NCI-H748 (cell line): Measurements from ENCODE around the gene SNRPB2.
A peak's percentile ranks its signal among the peaks of the same experiment; 100 is the strongest.

ENCODE experiments used
- DNase-seq: peaks from one replicate; lab custom pipeline; 2025; ENCODE audit not compliant: unreplicated experiment; lab: John Stamatoyannopoulos, UW

The SNRPB2 gene

GRCh38 chr20:16729565-16730460 lies at the start of gene SNRPB2:
SNRPB2 (plus strand) TSS chr20:16730026; CDS start chr20:16731703, 1,677 bp downstream.
- DNase-seq: peak; percentile 99

GRCh38 chr20:16684416-16684815 lies 45.4 kb upstream of the SNRPB2 start:
- DNase-seq: no peak

- no peak for DNase-seq
These were observed 39.9 kb upstream of the SNRPB2 start for GRCh38 chr20:16689906-16690305.

DNA sequence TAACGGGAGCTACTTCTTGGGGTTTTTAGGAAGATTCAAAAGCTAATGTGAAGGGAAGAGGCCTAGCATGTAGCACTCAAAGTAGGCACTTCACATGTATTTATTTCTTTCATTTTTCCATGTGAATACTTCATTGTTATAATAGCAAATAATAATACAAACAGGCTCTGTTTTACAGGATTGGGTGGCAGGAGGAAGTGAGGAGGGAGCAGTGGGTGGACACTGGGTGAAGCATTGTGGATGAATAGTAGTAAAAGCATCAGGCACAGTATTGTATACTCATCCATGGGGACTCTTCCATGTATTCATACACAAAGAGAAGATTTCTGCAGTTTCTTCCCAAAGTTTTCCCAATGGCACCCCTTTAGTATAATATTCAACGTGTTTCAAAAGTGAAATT lies 38.4 kb upstream of the SNRPB2 start:
- DNase-seq: no peak

DNA sequence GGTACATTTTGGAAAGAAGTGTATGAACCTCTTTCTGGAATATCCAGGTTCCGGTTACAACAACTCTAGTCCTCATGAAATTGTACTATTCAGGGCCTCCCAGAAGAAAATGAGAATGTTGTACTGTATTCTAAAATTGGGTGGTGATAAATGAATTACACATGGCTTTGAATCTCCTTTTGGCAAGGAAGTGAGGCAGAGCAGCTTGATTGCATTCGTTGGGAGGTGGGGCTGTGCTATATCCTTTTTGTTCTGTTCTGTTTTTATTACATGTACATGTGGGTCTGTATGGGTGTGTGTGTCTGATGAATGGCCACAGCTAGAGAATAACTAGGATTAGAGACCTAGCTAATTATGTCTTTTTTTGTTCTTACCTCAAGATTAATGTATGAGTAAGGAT lies 37.8 kb upstream of the SNRPB2 start:
- DNase-seq: no peak

- no peak for DNase-seq
These were observed 37.4 kb upstream of the SNRPB2 start for GRCh38 chr20:16692442-16692841.

DNA sequence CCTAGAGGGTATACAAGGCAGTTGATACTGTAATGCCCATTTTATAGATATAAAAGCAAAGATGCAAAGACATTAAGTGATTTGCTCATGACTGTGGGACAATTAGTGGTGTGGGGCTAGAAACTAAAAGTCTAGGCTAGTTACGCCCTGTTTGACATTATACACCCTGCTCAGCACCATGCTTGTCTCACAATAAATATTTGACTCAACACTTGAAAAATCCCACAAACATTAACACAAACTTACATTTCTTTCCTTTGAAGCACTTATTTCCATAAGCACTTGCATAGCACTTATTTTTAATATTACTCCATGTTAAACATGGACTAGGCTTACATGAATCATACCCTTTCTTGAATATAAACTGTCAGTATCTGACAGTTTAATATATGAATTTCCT lies 36.5 kb upstream of the SNRPB2 start:
- no peak for DNase-seq

- DNase-seq: no peak
These were observed 35.7 kb upstream of the SNRPB2 start for GRCh38 chr20:16694161-16694560.

- no peak for DNase-seq
These were observed 34.2 kb upstream of the SNRPB2 start for GRCh38 chr20:16695628-16696027.

DNA sequence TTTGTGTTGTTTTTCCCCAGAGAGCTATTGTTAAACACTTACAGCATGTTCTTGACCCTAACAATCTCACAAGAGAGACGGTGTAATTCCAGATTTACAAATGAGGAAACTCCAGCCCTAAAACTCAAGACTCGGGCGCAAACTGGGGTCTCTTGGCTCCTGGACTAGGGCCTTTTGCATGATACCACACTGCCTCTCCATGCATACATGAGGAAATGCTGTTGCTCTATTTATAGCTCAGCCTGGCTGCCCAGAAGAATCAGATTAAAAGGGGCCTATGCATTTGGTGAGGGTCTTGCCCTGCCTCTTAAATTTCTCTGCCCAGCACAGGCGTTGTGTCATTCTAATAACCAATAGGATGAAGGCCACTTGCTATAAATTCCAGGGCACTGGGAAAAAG lies 30.5 kb upstream of the SNRPB2 start:
- no peak for DNase-seq

- DNase-seq: peak; percentile 29
These were observed 28.5 kb upstream of the SNRPB2 start for GRCh38 chr20:16701296-16701695.

DNA sequence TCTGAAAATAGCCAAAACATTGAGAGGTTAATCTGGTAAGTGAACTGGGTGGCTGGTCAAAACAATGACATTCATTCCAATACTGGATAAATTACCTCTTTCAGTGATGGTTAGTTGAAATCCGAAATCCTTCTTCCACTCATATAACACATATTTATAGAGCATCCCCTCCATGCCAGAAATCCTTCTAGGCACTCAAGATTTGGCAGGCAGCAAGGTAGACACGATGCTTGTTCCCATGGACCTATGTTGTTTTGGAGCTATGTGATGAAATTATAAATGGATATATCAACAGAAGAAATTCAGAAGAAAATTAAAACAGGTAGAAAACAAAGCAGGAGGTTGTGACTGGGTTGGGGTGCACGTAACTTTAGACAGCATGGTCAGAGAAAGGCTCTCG lies 26.3 kb upstream of the SNRPB2 start:
- DNase-seq: no peak

GRCh38 chr20:16707674-16708073 lies 22.2 kb upstream of the SNRPB2 start:
- no peak for DNase-seq

GRCh38 chr20:16708602-16709001 lies 21.2 kb upstream of the SNRPB2 start:
- no peak for DNase-seq

DNA sequence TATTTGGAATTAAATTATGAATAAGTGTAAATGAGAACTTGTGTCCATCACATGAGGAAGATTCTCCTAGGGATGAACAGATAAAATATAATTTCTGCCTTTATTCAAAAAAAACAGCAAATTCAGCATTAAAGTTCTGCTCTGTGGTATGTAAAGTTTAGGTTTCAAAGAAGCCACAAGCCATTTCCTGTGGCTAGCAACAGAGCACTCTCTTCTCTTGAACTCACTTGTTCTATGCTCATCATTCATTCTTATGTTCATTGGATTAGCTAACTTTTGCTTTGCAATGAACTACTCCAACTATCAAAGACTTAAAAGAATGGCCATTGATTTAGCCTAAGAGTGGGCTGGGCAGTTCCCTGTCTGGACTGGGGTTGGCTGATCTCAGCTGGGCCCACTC lies 20.8 kb upstream of the SNRPB2 start:
- DNase-seq: no peak

GRCh38 chr20:16710781-16711180 lies 19.0 kb upstream of the SNRPB2 start:
- DNase-seq: no peak

DNA sequence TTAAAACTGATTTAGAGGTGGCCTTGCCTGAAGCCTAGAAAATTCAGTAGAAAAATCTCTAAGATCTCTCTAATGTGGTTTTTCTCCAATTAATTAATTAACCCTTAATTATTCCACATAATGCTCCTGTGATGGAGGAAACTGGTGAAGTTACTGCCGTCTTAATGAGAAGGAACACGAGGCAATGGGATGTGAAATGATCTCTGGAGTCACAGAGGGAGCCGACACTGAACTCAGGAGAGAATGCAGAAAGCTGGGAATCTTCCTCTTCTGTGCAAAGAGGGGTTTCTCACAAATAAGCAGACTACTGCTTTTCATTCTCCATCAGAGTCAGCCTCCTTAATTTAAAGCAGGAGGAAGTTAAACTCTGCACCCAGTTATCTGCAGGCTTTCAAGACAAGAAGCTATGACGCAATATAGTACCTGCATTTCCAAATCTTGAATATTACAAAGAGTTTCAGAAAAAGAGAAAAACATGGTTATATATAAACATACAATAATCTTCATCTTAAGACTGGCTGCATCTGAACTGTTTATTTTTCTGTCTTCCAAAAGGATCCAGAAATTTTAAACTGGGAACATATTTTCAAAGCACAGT lies 18.1 kb upstream of the SNRPB2 start:
- no peak for DNase-seq

- peak; percentile 16 for DNase-seq
These were observed 17.3 kb upstream of the SNRPB2 start for GRCh38 chr20:16712511-16712947.

GRCh38 chr20:16713066-16713465 lies 16.8 kb upstream of the SNRPB2 start:
- no peak for DNase-seq

DNA sequence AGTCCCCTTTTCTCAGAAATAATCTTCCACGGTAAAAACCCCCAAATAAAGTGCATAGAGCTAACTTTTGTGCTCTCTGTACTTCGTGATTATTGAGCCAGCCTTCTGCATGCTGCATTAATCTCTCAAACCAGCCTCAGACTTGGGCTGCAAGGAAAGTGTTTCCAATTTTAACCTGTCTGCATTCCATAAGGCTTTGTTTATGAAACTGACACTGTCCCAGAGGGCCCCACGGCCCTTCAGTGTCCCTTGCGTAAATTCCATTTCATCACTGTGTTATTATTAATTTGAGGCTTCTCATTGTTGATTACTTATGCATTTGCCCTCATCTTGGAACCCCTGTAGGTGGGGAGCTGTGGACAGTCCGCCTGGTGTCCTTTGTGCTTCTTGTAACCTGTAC lies 15.6 kb upstream of the SNRPB2 start:
- DNase-seq: no peak

DNA sequence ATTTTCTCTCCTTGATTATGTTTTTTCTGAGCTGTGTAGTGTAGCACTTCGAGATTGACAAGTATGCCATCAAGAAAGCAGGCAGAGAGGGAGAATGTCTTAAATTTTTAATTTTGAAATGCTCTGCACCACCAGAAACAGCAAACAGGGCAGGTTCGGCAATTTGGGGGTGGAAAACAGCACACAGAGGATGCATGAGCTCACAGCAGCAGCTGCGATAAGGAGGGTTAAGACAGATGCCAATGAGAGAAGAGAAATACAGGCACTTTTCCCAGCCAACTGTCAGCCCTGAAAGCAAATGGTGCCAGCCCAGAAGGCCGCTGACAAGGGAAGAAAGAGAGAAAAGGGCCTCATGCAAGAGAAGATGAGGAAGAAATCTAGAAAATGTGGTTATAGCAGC lies 15.1 kb upstream of the SNRPB2 start:
- DNase-seq: no peak

GRCh38 chr20:16719421-16719820 lies 10.4 kb upstream of the SNRPB2 start:
- no peak for DNase-seq

GRCh38 chr20:16729080-16729479 lies 746 bp upstream of the SNRPB2 start:
- no peak for DNase-seq
